Body of pancreas (tissue), 4 donors: ENCODE results near the gene PTPRH.

Experiments
- CTCF ChIP-seq, 7 experiments: fragments of 450-650 bp in 4 of 7; fragments of 200-600 bp in 3 of 7; sonication (generic) in 3 of 7; IDR thresholded peaks; one replicate each; pipeline ENCODE4 v1.5.1; 2016 to 2019; ENCODE audit warnings: antibody characterized with exemption in 7 of 7
- POLR2A ChIP-seq, 3 donors: fragments of 450-650 bp; IDR thresholded peaks; one replicate each; pipeline ENCODE4 v1.6.1; 2016; ENCODE audit warnings: antibody characterized with exemption in 3 of 3, mild to moderate bottlenecking in 2 of 3

- TF ChIP-seq CTCF (IDR thresholded peaks at IDR 0.05): no peak
- no peak for TF ChIP-seq POLR2A (IDR thresholded peaks at IDR 0.05)
Observed at GRCh38 chr19:55245236-55245904, 36.1 kb upstream of the PTPRH start.
